GM19099 (cell line): ENCODE results near the gene PIGR.

Experiments used
- POLR2A ChIP-seq: IDR thresholded peaks from 3 replicates; pipeline ENCODE4 v1.6.1; 2011; ENCODE audit warnings: low read depth; ENCODE audit not compliant: insufficient read length; ENCODE audit errors: extremely low read depth

PIGR gene

GRCh38 chr1:206949641-206950040 is 3.4 kb upstream of the PIGR start:
- TF ChIP-seq POLR2A = no peak

- no peak for TF ChIP-seq POLR2A
Observed at GRCh38 chr1:206949208-206949607, 2.9 kb upstream of the PIGR start.

- TF ChIP-seq POLR2A = no peak
Observed at GRCh38 chr1:206947255-206947654, 989 bp upstream of the PIGR start.

- TF ChIP-seq POLR2A = no peak
Observed at GRCh38 chr1:206945779-206946178, 487 bp downstream of the PIGR start.

GRCh38 chr1:206944703-206945102 is 1.6 kb downstream of the PIGR start:
- TF ChIP-seq POLR2A = no peak

- no peak for TF ChIP-seq POLR2A
Observed at GRCh38 chr1:206941766-206942418, 4.4 kb downstream of the PIGR start.

- TF ChIP-seq POLR2A = no peak
Observed at GRCh38 chr1:206940588-206940936, 5.7 kb downstream of the PIGR start.

GRCh38 chr1:206939841-206940587 is 6.3 kb downstream of the PIGR start:
- no peak for TF ChIP-seq POLR2A

- no peak for TF ChIP-seq POLR2A
Observed at GRCh38 chr1:206939131-206939530, 7.1 kb downstream of the PIGR start.

GRCh38 chr1:206937425-206937824 is 8.8 kb downstream of the PIGR start:
- TF ChIP-seq POLR2A = no peak

- no peak for TF ChIP-seq POLR2A
Observed at GRCh38 chr1:206935491-206936067, 10.7 kb downstream of the PIGR start.

- no peak for TF ChIP-seq POLR2A
Observed at GRCh38 chr1:206933333-206933945, 12.8 kb downstream of the PIGR start.

- no peak for TF ChIP-seq POLR2A
Observed at GRCh38 chr1:206932177-206932576, 14.1 kb downstream of the PIGR start.

GRCh38 chr1:206931709-206932108 is 14.6 kb downstream of the PIGR start:
- TF ChIP-seq POLR2A = no peak

- peak; percentile 53 for TF ChIP-seq POLR2A
Observed at GRCh38 chr1:206930210-206930798, 16.0 kb downstream of the PIGR start.
